GM23338 (cell line): ENCODE measurements around the gene EHD2.

Source experiments
- CREB1 ChIP-seq: fragments of 250-450 bp; sonication (Bioruptor Pico); IDR thresholded peaks from 2 replicates; pipeline ENCODE4 v1.5.0; 2020; ENCODE audit warnings: low read depth, mild to moderate bottlenecking, moderate library complexity
- EZH2 ChIP-seq: fragments of 200-600 bp; sonication (generic); IDR thresholded peaks from one replicate; pipeline ENCODE4 v1.8.0; 2017; ENCODE audit warnings: antibody characterized with exemption, mild to moderate bottlenecking, low read depth; ENCODE audit not compliant: unreplicated experiment
- EZH2phosphoT487 ChIP-seq: fragments of 200-600 bp; sonication (generic); IDR thresholded peaks from one replicate; pipeline ENCODE4 v1.8.1; 2018; ENCODE audit warnings: antibody characterized with exemption; ENCODE audit not compliant: unreplicated experiment
- JUNB ChIP-seq: IDR thresholded peaks from one replicate; pipeline ENCODE4 v1.6.1; 2016; ENCODE audit warnings: antibody characterized with exemption; ENCODE audit not compliant: unreplicated experiment
- POLR2AphosphoS5 ChIP-seq: IDR thresholded peaks from 2 replicates; pipeline ENCODE4 v1.6.1; 2016; ENCODE audit warnings: antibody characterized with exemption, low read depth
- REST ChIP-seq: IDR thresholded peaks from one replicate; pipeline ENCODE4 v1.6.1; 2018; ENCODE audit warnings: antibody characterized with exemption; ENCODE audit not compliant: unreplicated experiment
- STAT1 ChIP-seq: IDR thresholded peaks from one replicate; pipeline ENCODE4 v1.6.1; 2016; ENCODE audit warnings: antibody characterized with exemption; ENCODE audit not compliant: unreplicated experiment
- ZNF331 ChIP-seq: fragments of 250-450 bp; sonication (Bioruptor Pico); IDR thresholded peaks from 2 replicates; pipeline ENCODE4 v1.5.0; 2020; ENCODE audit warnings: low read depth, mild to moderate bottlenecking, moderate library complexity
- ZNF462 ChIP-seq: fragments of 250-450 bp; sonication (Bioruptor Pico); IDR thresholded peaks from 2 replicates; pipeline ENCODE4 v1.5.0; 2020; ENCODE audit warnings: mild to moderate bottlenecking, moderate library complexity
- TF ChIP-seq, protein P1 (sequence below), 2 experiments: fragments of 200-600 bp in 1 of 2; sonication (generic) in 1 of 2; conservative IDR thresholded peaks; 2 replicates each; pipeline versions ENCODE4 v1.5.1 to v1.6.1; 2016 to 2017; ENCODE audit warnings: antibody characterized with exemption in 2 of 2, low read depth in 2 of 2, mild to moderate bottlenecking in 2 of 2, moderate library complexity in 1 of 2
- TF ChIP-seq, protein P2 (sequence below): IDR thresholded peaks from 2 replicates; pipeline ENCODE4 v1.6.1; 2016; ENCODE audit warnings: antibody characterized with exemption

- no peak for TF ChIP-seq EZH2
- TF ChIP-seq REST: no peak
- TF ChIP-seq, protein P1, sequence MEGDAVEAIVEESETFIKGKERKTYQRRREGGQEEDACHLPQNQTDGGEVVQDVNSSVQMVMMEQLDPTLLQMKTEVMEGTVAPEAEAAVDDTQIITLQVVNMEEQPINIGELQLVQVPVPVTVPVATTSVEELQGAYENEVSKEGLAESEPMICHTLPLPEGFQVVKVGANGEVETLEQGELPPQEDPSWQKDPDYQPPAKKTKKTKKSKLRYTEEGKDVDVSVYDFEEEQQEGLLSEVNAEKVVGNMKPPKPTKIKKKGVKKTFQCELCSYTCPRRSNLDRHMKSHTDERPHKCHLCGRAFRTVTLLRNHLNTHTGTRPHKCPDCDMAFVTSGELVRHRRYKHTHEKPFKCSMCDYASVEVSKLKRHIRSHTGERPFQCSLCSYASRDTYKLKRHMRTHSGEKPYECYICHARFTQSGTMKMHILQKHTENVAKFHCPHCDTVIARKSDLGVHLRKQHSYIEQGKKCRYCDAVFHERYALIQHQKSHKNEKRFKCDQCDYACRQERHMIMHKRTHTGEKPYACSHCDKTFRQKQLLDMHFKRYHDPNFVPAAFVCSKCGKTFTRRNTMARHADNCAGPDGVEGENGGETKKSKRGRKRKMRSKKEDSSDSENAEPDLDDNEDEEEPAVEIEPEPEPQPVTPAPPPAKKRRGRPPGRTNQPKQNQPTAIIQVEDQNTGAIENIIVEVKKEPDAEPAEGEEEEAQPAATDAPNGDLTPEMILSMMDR (conservative IDR thresholded peaks at IDR 0.05; ENCODE audit: low read depth in 2 of 2): no peak
- no peak for TF ChIP-seq POLR2AphosphoS5
- no peak for TF ChIP-seq CREB1
- TF ChIP-seq JUNB: no peak
- TF ChIP-seq, protein P2, sequence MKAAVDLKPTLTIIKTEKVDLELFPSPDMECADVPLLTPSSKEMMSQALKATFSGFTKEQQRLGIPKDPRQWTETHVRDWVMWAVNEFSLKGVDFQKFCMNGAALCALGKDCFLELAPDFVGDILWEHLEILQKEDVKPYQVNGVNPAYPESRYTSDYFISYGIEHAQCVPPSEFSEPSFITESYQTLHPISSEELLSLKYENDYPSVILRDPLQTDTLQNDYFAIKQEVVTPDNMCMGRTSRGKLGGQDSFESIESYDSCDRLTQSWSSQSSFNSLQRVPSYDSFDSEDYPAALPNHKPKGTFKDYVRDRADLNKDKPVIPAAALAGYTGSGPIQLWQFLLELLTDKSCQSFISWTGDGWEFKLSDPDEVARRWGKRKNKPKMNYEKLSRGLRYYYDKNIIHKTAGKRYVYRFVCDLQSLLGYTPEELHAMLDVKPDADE: no peak
- no peak for TF ChIP-seq EZH2phosphoT487
- no peak for TF ChIP-seq STAT1
- no peak for TF ChIP-seq ZNF462 (CRISPR knock-in tag)
- TF ChIP-seq ZNF331: no peak
Measured at GRCh38 chr19:47704656-47705055, 8.6 kb upstream of the EHD2 start.
